ENCODE data around the gene SCN11A.
"Not testable (repeated sequence)": the region's sequence is repeated elsewhere in the genome, so short reads cannot be mapped to it uniquely, and the experiment has no call there.

SCN11A gene

GRCh38 chr3:39086144-39086543 lies 34.4 kb upstream of the SCN11A start:
- Mint-ChIP-seq H3K27ac (no peak overlapping the region), H3K36me3 (peaks cover 9% of the 10 kb centered on the region), H3K4me1 (ENCODE audit: low read depth) (peaks cover 2% of the 10 kb centered on the region), H3K27me3 (no peaks in the 10 kb centered on the region), H3K4me3 (no peak overlapping the region), H3K9me3 (ENCODE audit: low read depth) (no peaks in the 10 kb centered on the region)

GRCh38 chr3:39082666-39083313 lies 31.0 kb upstream of the SCN11A start:
- Mint-ChIP-seq H3K27me3 (no peaks in the 10 kb centered on the region), H3K4me3 (no peak overlapping the region), H3K4me1 (ENCODE audit: low read depth) (peaks cover 2% of the 10 kb centered on the region), H3K36me3 (peaks cover 10% of the 10 kb centered on the region), H3K27ac (peak overlapping the region; percentile 5), H3K9me3 (ENCODE audit: low read depth) (no peaks in the 10 kb centered on the region)

GRCh38 chr3:39080026-39080425 lies 28.3 kb upstream of the SCN11A start:
- Mint-ChIP-seq H3K9me3 (ENCODE audit: low read depth) (no peaks in the 10 kb centered on the region), H3K36me3 (peaks cover 12% of the 10 kb centered on the region), H3K4me1 (ENCODE audit: low read depth) (peaks cover 2% of the 10 kb centered on the region), H3K27ac (peak overlapping the region; percentile 8), H3K27me3 (no peaks in the 10 kb centered on the region), H3K4me3 (no peak overlapping the region)

GRCh38 chr3:39079530-39079929 lies 27.8 kb upstream of the SCN11A start:
- Mint-ChIP-seq H3K9me3 (ENCODE audit: low read depth) (no peaks in the 10 kb centered on the region), H3K27me3 (no peaks in the 10 kb centered on the region), H3K4me3 (no peak overlapping the region), H3K4me1 (ENCODE audit: low read depth) (peaks cover 2% of the 10 kb centered on the region), H3K36me3 (peaks cover 15% of the 10 kb centered on the region), H3K27ac (no peak overlapping the region)

GRCh38 chr3:39075910-39076309 lies 24.2 kb upstream of the SCN11A start:
- Mint-ChIP-seq H3K27me3 (no peaks in the 10 kb centered on the region), H3K36me3 (peaks cover 20% of the 10 kb centered on the region), H3K27ac (no peak overlapping the region), H3K4me3 (no peak overlapping the region), H3K4me1 (ENCODE audit: low read depth) (no peaks in the 10 kb centered on the region), H3K9me3 (ENCODE audit: low read depth) (no peaks in the 10 kb centered on the region)

- H3K4me1 Mint-ChIP-seq (ENCODE audit: low read depth) = peaks cover 7% of the 10 kb centered on the region
- H3K36me3 Mint-ChIP-seq = peaks cover 27% of the 10 kb centered on the region
- H3K27ac Mint-ChIP-seq = no peak overlapping the region
- H3K9me3 Mint-ChIP-seq (ENCODE audit: low read depth) = no peaks in the 10 kb centered on the region
- no peaks in the 10 kb centered on the region for H3K27me3 Mint-ChIP-seq
- H3K4me3 Mint-ChIP-seq = no peak overlapping the region
These were observed 16.8 kb upstream of the SCN11A start for GRCh38 chr3:39068556-39068955.

- H3K36me3 Mint-ChIP-seq = peaks cover 17% of the 10 kb centered on the region
- H3K4me3 Mint-ChIP-seq = no peak overlapping the region
- peaks cover 10% of the 10 kb centered on the region for H3K4me1 Mint-ChIP-seq (ENCODE audit: low read depth)
- no peaks in the 10 kb centered on the region for H3K9me3 Mint-ChIP-seq (ENCODE audit: low read depth)
- no peaks in the 10 kb centered on the region for H3K27me3 Mint-ChIP-seq
- no peak overlapping the region for H3K27ac Mint-ChIP-seq
These were observed 15.5 kb upstream of the SCN11A start for GRCh38 chr3:39067286-39067685.

- Mint-ChIP-seq H3K4me1 (ENCODE audit: low read depth) (peaks cover 21% of the 10 kb centered on the region), H3K4me3 (no peak overlapping the region), H3K27me3 (no peaks in the 10 kb centered on the region), H3K9me3 (ENCODE audit: low read depth) (no peaks in the 10 kb centered on the region), H3K27ac (no peak overlapping the region), H3K36me3 (peaks cover 19% of the 10 kb centered on the region)
These were observed 13.5 kb upstream of the SCN11A start for GRCh38 chr3:39065197-39065596.

GRCh38 chr3:39064646-39065045 lies 12.9 kb upstream of the SCN11A start:
- no peak overlapping the region for H3K27ac Mint-ChIP-seq
- no peak overlapping the region for H3K4me3 Mint-ChIP-seq
- H3K27me3 Mint-ChIP-seq = no peaks in the 10 kb centered on the region
- H3K36me3 Mint-ChIP-seq = peaks cover 21% of the 10 kb centered on the region
- H3K9me3 Mint-ChIP-seq (ENCODE audit: low read depth) = no peaks in the 10 kb centered on the region
- peaks cover 21% of the 10 kb centered on the region for H3K4me1 Mint-ChIP-seq (ENCODE audit: low read depth)

GRCh38 chr3:39063143-39063542 lies 11.4 kb upstream of the SCN11A start:
- no peak overlapping the region for H3K4me3 Mint-ChIP-seq
- no peaks in the 10 kb centered on the region for H3K27me3 Mint-ChIP-seq
- H3K4me1 Mint-ChIP-seq (ENCODE audit: low read depth) = peaks cover 32% of the 10 kb centered on the region
- H3K9me3 Mint-ChIP-seq (ENCODE audit: low read depth) = no peaks in the 10 kb centered on the region
- no peak overlapping the region for H3K27ac Mint-ChIP-seq
- peaks cover 23% of the 10 kb centered on the region for H3K36me3 Mint-ChIP-seq

GRCh38 chr3:39062180-39062579 lies 10.4 kb upstream of the SCN11A start:
- Mint-ChIP-seq H3K27ac (peak overlapping the region; percentile 0), H3K4me3 (no peak overlapping the region), H3K9me3 (ENCODE audit: low read depth) (no peaks in the 10 kb centered on the region), H3K4me1 (ENCODE audit: low read depth) (peaks cover 34% of the 10 kb centered on the region), H3K36me3 (peaks cover 18% of the 10 kb centered on the region), H3K27me3 (no peaks in the 10 kb centered on the region)

GRCh38 chr3:39061228-39061627 lies 9.5 kb upstream of the SCN11A start:
- not testable (repeated sequence) for H3K4me3 Mint-ChIP-seq; H3K27me3 Mint-ChIP-seq; H3K9me3 Mint-ChIP-seq (ENCODE audit: low read depth); H3K27ac Mint-ChIP-seq
- Mint-ChIP-seq H3K4me1 (ENCODE audit: low read depth) (peaks cover 42% of the 10 kb centered on the region), H3K36me3 (peaks cover 17% of the 10 kb centered on the region)

- no peaks in the 10 kb centered on the region for H3K9me3 Mint-ChIP-seq (ENCODE audit: low read depth)
These were observed 4.4 kb upstream of the SCN11A start for GRCh38 chr3:39056151-39056550.

GRCh38 chr3:39053696-39054095 lies 2.0 kb upstream of the SCN11A start:
- Mint-ChIP-seq H3K4me3 (peak overlapping the region; percentile 67), H3K9me3 (ENCODE audit: low read depth) (no peaks in the 10 kb centered on the region), H3K27me3 (no peaks in the 10 kb centered on the region), H3K4me1 (ENCODE audit: low read depth) (peaks cover 69% of the 10 kb centered on the region), H3K36me3 (no peaks in the 10 kb centered on the region), H3K27ac (peak overlapping the region; percentile 12)

More at GRCh38 chr3:39056151-39056550, 4.4 kb upstream of the SCN11A start:
- Mint-ChIP-seq H3K27ac (peak overlapping the region; percentile 31), H3K36me3 (peaks cover 9% of the 10 kb centered on the region), H3K27me3 (no peaks in the 10 kb centered on the region), H3K4me1 (ENCODE audit: low read depth) (peaks cover 59% of the 10 kb centered on the region), H3K4me3 (no peak overlapping the region)

- H3K36me3 Mint-ChIP-seq = no peaks in the 10 kb centered on the region
- no peaks in the 10 kb centered on the region for H3K9me3 Mint-ChIP-seq (ENCODE audit: low read depth)
- peak overlapping the region; percentile 97 for H3K4me3 Mint-ChIP-seq
- peaks cover 64% of the 10 kb centered on the region for H3K4me1 Mint-ChIP-seq (ENCODE audit: low read depth)
- H3K27me3 Mint-ChIP-seq = no peaks in the 10 kb centered on the region
- H3K27ac Mint-ChIP-seq = peak overlapping the region; percentile 68
These were observed 839 bp upstream of the SCN11A start for GRCh38 chr3:39052583-39052982.

- H3K4me3 Mint-ChIP-seq = peak overlapping the region; percentile 35
- peak overlapping the region; percentile 87 for H3K27ac Mint-ChIP-seq
- peaks cover 51% of the 10 kb centered on the region for H3K4me1 Mint-ChIP-seq (ENCODE audit: low read depth)
- no peaks in the 10 kb centered on the region for H3K36me3 Mint-ChIP-seq
- no peaks in the 10 kb centered on the region for H3K9me3 Mint-ChIP-seq (ENCODE audit: low read depth)
- H3K27me3 Mint-ChIP-seq = no peaks in the 10 kb centered on the region
These were observed 1.7 kb downstream of the SCN11A start for GRCh38 chr3:39050029-39050428.

All from activated naive CD8-positive, alpha-beta T cell (primary cell).